GM21786 (cell line): Measurements from ENCODE around the gene ZNF630.
"Not testable (repeated sequence)": the region's sequence is repeated elsewhere in the genome, so short reads cannot be mapped to it uniquely, and the experiment has no call there.

ENCODE experiments used
- ATAC-seq: cut with Tn5 transposase; IDR thresholded peaks from one replicate; pipeline ENCODE4 v1.9.1; 2021; ENCODE audit not compliant: unreplicated experiment

The ZNF630 gene

DNA sequence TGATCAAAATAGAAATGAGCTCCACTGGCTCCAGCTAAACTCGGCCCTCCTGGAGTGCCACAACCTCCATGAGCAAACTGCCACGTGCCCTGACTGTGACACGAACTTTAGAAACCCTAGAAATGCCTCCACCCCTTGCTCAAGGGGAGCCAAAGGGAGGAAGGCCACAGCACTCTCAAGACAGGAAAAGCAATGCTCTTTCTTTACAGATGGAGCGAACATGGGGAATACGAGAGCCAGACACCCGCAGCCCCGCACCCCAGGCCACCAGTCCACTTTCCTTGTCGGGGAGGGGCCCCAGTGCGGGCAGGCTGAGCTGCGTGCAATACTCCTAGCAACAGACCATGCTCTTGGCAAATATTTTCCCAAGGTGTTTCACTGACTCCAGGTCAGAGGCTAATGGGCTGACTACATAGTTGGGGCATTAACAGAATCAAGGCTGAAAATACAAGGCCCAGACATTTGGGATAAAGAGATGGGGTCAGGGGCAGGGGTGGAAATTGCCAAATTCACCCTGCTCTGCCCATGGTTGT lies 40.7 kb downstream of the ZNF630 start:
- not testable (repeated sequence) for ATAC-seq

DNA sequence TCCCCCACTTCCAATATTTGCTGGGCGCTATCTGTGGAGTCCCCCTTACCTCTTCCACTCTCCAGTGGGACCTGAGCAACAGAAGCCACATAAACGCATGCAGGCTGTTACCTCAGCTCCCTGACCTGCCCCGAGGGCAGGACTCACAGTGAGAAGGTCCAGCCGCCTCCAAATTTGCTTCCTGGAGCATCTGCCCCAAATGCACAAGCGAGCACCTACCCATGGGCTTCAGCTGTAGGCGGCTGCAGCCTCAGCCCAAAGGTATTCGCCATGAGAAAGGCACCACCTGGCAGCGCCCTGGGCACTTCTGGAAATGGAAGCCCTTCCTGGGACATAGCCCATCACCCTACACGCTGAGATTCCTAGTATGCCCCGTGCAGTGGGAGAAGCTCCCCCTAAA lies 41.2 kb downstream of the ZNF630 start:
- ATAC-seq = no peak

- no peak for ATAC-seq
Measured at GRCh38 chrX:48028091-48028490, 43.3 kb downstream of the ZNF630 start.

- not testable (repeated sequence) for ATAC-seq
Measured at GRCh38 chrX:48027545-48027944, 43.9 kb downstream of the ZNF630 start.

GRCh38 chrX:48025561-48025960 lies 45.9 kb downstream of the ZNF630 start:
- ATAC-seq = no peak

GRCh38 chrX:48022738-48023137 lies 48.7 kb downstream of the ZNF630 start:
- no peak for ATAC-seq

- ATAC-seq = no peak
Measured at GRCh38 chrX:48022100-48022499, 49.3 kb downstream of the ZNF630 start.

- peak; percentile 54 for ATAC-seq
Measured at GRCh38 chrX:48021026-48021900, 50.2 kb downstream of the ZNF630 start.

DNA sequence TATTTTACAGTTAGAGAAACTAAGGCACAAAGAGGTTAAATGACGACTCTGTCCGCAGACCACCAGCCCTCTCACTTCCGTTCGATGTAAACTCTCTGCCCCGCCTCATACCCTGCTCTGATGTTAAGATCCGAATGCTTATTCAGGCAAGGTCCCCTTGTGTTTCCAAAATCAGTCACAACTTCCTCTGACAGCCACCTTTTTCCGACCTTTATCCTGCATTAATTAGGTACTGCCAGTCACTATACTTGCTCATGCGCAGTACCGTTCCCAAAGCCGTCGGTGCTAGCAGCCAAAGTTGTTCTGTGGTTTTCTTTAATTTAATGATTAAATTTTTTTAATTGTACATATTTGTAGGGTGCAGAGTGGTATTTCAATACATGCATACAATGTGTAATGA lies 51.0 kb downstream of the ZNF630 start:
- ATAC-seq = not testable (repeated sequence)

- ATAC-seq = not testable (repeated sequence)
Measured at GRCh38 chrX:48019892-48020291, 51.5 kb downstream of the ZNF630 start.

GRCh38 chrX:48016583-48017310 lies 54.7 kb downstream of the ZNF630 start:
- not testable (repeated sequence) for ATAC-seq

- not testable (repeated sequence) for ATAC-seq
Measured at GRCh38 chrX:48009445-48009960, 61.9 kb downstream of the ZNF630 start.
